ENCODE measurements around the gene MB.

MB gene

GRCh38 chr22:35560824-35561223 is 56.3 kb downstream of the MB start:
- DNase-seq (ENCODE audit: low spot score in 2 of 2): no peak
- no peak overlapping the region for H3K4me3 ChIP-seq
- H3K27me3 ChIP-seq (ENCODE audit: low read depth): no peaks in the 10 kb centered on the region; the same call in 1 of the 2 replicates
- in situ Hi-C loops (cut with MboI; ENCODE audit: low sequenced_read_pairs): no loop called here
- H3K36me3 ChIP-seq (replicated peaks): no peaks in the 10 kb centered on the region
- no peaks in the 10 kb centered on the region for H3K4me1 ChIP-seq
- H3K9me3 ChIP-seq: no peaks in the 10 kb centered on the region

- DNase-seq (ENCODE audit: low spot score in 2 of 2): no peak
- no peaks in the 10 kb centered on the region for H3K9me3 ChIP-seq
- no peaks in the 10 kb centered on the region for H3K36me3 ChIP-seq (replicated peaks)
- H3K27me3 ChIP-seq (ENCODE audit: low read depth): no peaks in the 10 kb centered on the region; the same call in 1 of the 2 replicates
- no peaks in the 10 kb centered on the region for H3K4me1 ChIP-seq
- in situ Hi-C loops (cut with MboI; ENCODE audit: low sequenced_read_pairs): no loop called here
- no peak overlapping the region for H3K4me3 ChIP-seq
These were observed 56.8 kb downstream of the MB start for GRCh38 chr22:35560366-35560765.

DNA sequence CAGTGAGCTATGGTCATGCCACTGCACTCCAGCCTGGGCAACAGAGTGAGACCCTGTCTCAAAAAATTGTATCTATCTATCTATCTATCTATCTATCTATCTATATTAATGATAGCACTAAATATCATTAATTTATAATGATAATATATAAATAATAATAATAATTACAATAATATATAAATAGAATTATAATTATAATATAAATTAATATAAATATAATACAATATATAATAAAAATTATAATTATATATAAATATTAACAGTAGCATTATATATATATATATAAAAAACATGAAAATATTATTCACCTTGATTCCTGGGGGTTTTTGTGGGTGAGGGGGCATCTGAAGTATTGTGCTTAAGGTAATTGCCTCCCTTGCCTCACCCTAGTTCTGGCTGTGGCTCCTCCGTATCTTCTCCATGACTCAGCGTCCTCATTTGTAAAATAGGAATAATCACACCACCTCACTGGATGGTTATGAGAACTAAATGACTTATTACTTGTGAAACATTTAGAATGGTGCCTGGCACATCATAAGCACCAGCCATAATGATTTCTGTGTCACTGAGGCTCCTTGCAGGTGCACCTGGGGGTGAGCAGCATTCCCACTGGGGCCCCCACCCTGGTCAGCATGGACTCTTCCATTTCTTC is 57.6 kb downstream of the MB start:
- no peaks in the 10 kb centered on the region for H3K36me3 ChIP-seq (replicated peaks)
- no peaks in the 10 kb centered on the region for H3K4me1 ChIP-seq
- H3K27me3 ChIP-seq (ENCODE audit: low read depth): no peaks in the 10 kb centered on the region; the same call in 1 of the 2 replicates
- DNase-seq (ENCODE audit: low spot score in 2 of 2): no peak
- H3K9me3 ChIP-seq: no peaks in the 10 kb centered on the region
- no peak overlapping the region for H3K4me3 ChIP-seq
- in situ Hi-C loops (cut with MboI; ENCODE audit: low sequenced_read_pairs): no loop called here

- H3K27me3 ChIP-seq (ENCODE audit: low read depth): no peaks in the 10 kb centered on the region; the same call in 1 of the 2 replicates
These were observed 58.4 kb downstream of the MB start for GRCh38 chr22:35558719-35559118.

DNA sequence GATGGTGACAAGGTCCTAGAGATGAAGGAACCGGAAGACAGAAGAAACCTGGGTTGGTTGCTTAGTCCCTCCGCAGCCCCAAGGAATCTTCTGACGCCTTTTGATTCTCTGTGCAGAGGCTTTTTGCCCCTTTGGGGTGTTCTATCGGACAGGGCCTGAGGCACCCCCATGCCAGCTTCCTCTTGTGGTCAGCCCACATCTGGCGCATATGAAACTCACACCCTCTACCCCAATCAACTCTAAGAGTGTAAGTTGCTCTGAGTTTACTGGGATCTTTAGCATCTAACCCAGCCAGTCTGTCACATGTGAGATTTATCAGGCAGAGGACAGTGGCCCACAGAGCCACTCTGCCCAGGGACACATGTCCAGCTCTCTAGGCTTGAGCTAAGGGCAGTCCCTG is 59.1 kb downstream of the MB start:
- no peaks in the 10 kb centered on the region for H3K36me3 ChIP-seq (replicated peaks)
- H3K9me3 ChIP-seq: no peaks in the 10 kb centered on the region
- DNase-seq (ENCODE audit: low spot score in 2 of 2): no peak
- in situ Hi-C loops (cut with MboI; ENCODE audit: low sequenced_read_pairs): no loop called here
- H3K27me3 ChIP-seq (ENCODE audit: low read depth): no peaks in the 10 kb centered on the region; the same call in 1 of the 2 replicates
- H3K4me3 ChIP-seq: no peak overlapping the region
- H3K4me1 ChIP-seq: no peaks in the 10 kb centered on the region

More at GRCh38 chr22:35558719-35559118, 58.4 kb downstream of the MB start:
- Histone ChIP-seq H3K4me1 (no peaks in the 10 kb centered on the region), H3K4me3 (no peak overlapping the region), H3K9me3 (no peaks in the 10 kb centered on the region), H3K36me3 (replicated peaks) (no peaks in the 10 kb centered on the region)
- in situ Hi-C loops (cut with MboI; ENCODE audit: low sequenced_read_pairs): no loop called here
- DNase-seq (ENCODE audit: low spot score in 2 of 2): no peak

Measured in HAP-1 (cell line).